HPDE6-E6E7 (cell line): ENCODE measurements around the gene NEDD4L.

Experiments used
- DNase-seq: peaks from one replicate; pipeline ENCODE4 v3.0.0; 2011; ENCODE audit warnings: missing footprints; ENCODE audit errors: extremely low spot score

Gene NEDD4L

GRCh38 chr18:58234359-58234741 lies 190.3 kb downstream of the NEDD4L start:
- no peak for DNase-seq

GRCh38 chr18:58235001-58235436 lies 191.0 kb downstream of the NEDD4L start:
- no peak for DNase-seq

- no peak for DNase-seq
Observed at GRCh38 chr18:58239879-58240278, 195.9 kb downstream of the NEDD4L start.

- no peak for DNase-seq
Observed at GRCh38 chr18:58241026-58241679, 197.1 kb downstream of the NEDD4L start.

- no peak for DNase-seq
Observed at GRCh38 chr18:58241877-58242276, 197.9 kb downstream of the NEDD4L start.

- no peak for DNase-seq
Observed at GRCh38 chr18:58242435-58242834, 198.4 kb downstream of the NEDD4L start.

- DNase-seq: no peak
Observed at GRCh38 chr18:58242968-58243367, 198.9 kb downstream of the NEDD4L start.

- DNase-seq: no peak
Observed at GRCh38 chr18:58243401-58243800, 199.4 kb downstream of the NEDD4L start.

GRCh38 chr18:58247363-58247834 lies 203.4 kb downstream of the NEDD4L start:
- no peak for DNase-seq

GRCh38 chr18:58249712-58250111 lies 205.7 kb downstream of the NEDD4L start:
- DNase-seq: no peak

GRCh38 chr18:58251416-58251815 lies 207.4 kb downstream of the NEDD4L start:
- no peak for DNase-seq

GRCh38 chr18:58252166-58252565 lies 208.1 kb downstream of the NEDD4L start:
- no peak for DNase-seq

- no peak for DNase-seq
Observed at GRCh38 chr18:58253318-58253717, 209.3 kb downstream of the NEDD4L start.

GRCh38 chr18:58253871-58254270 lies 209.8 kb downstream of the NEDD4L start:
- no peak for DNase-seq

- no peak for DNase-seq
Observed at GRCh38 chr18:58254873-58255511, 211.0 kb downstream of the NEDD4L start.

GRCh38 chr18:58255701-58256311 lies 211.8 kb downstream of the NEDD4L start:
- no peak for DNase-seq

GRCh38 chr18:58256316-58257080 lies 212.5 kb downstream of the NEDD4L start:
- no peak for DNase-seq

- no peak for DNase-seq
Observed at GRCh38 chr18:58257461-58257860, 213.4 kb downstream of the NEDD4L start.

- no peak for DNase-seq
Observed at GRCh38 chr18:58258692-58259342, 214.8 kb downstream of the NEDD4L start.

GRCh38 chr18:58263055-58263957 lies 219.3 kb downstream of the NEDD4L start:
- peak; percentile 43 for DNase-seq

- no peak for DNase-seq
Observed at GRCh38 chr18:58264075-58264474, 220.0 kb downstream of the NEDD4L start.
